HG03378 (cell line): ENCODE results near the gene TMEM213.

Experiments used
- ATAC-seq: cut with Tn5 transposase; IDR thresholded peaks from one replicate; pipeline ENCODE4 v1.9.1; 2021; ENCODE audit warnings: mild to moderate bottlenecking, moderate library complexity; ENCODE audit not compliant: unreplicated experiment

TMEM213 gene

GRCh38 chr7:138797715-138798320, at the start of gene TMEM213, which contains the start of gene ATP6V0A4:
Gene TMEM213, plus strand, starts transcription at chr7:138797994. Its CDS starts 111 bp downstream, at chr7:138798105.
Gene ATP6V0A4, minus strand, starts transcription at chr7:138798196. Its CDS starts 26,949 bp downstream, at chr7:138771247.
- no peak for ATAC-seq

GRCh38 chr7:138748666-138749065, 49.1 kb upstream of the TMEM213 start:
- ATAC-seq, result no peak

- no peak for ATAC-seq
These were observed 47.8 kb upstream of the TMEM213 start for GRCh38 chr7:138749960-138750359.

GRCh38 chr7:138750473-138750872, 47.3 kb upstream of the TMEM213 start:
- ATAC-seq, result no peak

GRCh38 chr7:138750901-138751464, 46.8 kb upstream of the TMEM213 start:
- ATAC-seq, result no peak

GRCh38 chr7:138752518-138753149, 45.2 kb upstream of the TMEM213 start:
- ATAC-seq, result peak; percentile 92

GRCh38 chr7:138753150-138753518, 44.7 kb upstream of the TMEM213 start:
- ATAC-seq, result no peak

GRCh38 chr7:138753610-138754009, 44.2 kb upstream of the TMEM213 start:
- ATAC-seq, result no peak

GRCh38 chr7:138755331-138755747, 42.5 kb upstream of the TMEM213 start:
- no peak for ATAC-seq

GRCh38 chr7:138755842-138756590, 41.8 kb upstream of the TMEM213 start:
- ATAC-seq, result no peak

GRCh38 chr7:138756591-138757242, 41.1 kb upstream of the TMEM213 start:
- ATAC-seq, result no peak

- ATAC-seq, result no peak
These were observed 29.6 kb upstream of the TMEM213 start for GRCh38 chr7:138768241-138768640.

GRCh38 chr7:138770904-138771303, 26.9 kb upstream of the TMEM213 start:
- ATAC-seq, result no peak

- no peak for ATAC-seq
These were observed 24.6 kb upstream of the TMEM213 start for GRCh38 chr7:138773176-138773575.

GRCh38 chr7:138773817-138774216, 24.0 kb upstream of the TMEM213 start:
- ATAC-seq, result no peak

GRCh38 chr7:138776166-138776833, 21.5 kb upstream of the TMEM213 start:
- no peak for ATAC-seq

- ATAC-seq, result no peak
These were observed 16.8 kb upstream of the TMEM213 start for GRCh38 chr7:138781004-138781403.

GRCh38 chr7:138784692-138785091, 13.1 kb upstream of the TMEM213 start:
- no peak for ATAC-seq

- no peak for ATAC-seq
These were observed 12.0 kb upstream of the TMEM213 start for GRCh38 chr7:138785587-138786437.
